KG1 (cell line): ENCODE data around the gene KICS2.

Source experiments
- DNase-seq: peaks from one replicate; lab custom pipeline; 2025; lab: John Stamatoyannopoulos, UW

Gene KICS2

GRCh38 chr12:64173456-64173855 is 48.6 kb downstream of the KICS2 start:
- DNase-seq: no peak
